LHCN-M2 (cell line): ENCODE results near the gene QRFPR. TPM values are rescaled to one million over a fixed set of nuclear protein-coding genes. Genes with fewer than 3 reads are reported as not detected.
A peak's percentile ranks its signal among the peaks of the same experiment; 100 is the strongest.
"Not testable (repeated sequence)": the region's sequence is repeated elsewhere in the genome, so short reads cannot be mapped to it uniquely, and the experiment has no call there.

ENCODE experiments used
- DNase-seq: peaks from one replicate; pipeline ENCODE4 v3.0.0-alpha.2; 2012; ENCODE audit warnings: low read depth
- total RNA-seq: library from RNA; depleted of rRNA; stranded (reverse); fragments of >200 nt; gene quantifications from 2 replicates; pipeline ENCODE4 v1.2.3, GENCODE V29; 2014

Gene QRFPR
- total RNA-seq, 1 experiment from 2014 or later = not detected

DNA sequence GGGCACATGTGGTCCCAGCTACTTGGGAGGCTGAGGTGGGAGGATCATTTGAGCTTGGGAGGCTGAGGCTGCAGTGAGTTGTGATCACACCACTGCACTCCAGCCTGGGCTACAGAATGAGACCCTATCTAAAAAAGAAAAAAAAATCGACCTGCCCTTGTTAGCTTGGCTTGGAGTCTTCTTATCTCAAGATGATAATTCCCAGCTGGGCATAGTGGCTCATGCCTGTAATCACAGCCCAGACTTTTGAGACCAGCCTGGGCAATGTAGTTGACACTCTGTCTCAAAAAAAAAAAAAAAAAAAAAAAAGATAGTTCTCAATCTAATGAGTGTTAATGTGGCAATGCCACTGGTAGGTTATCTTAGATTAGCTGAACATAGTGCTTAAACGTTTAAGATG is 41.0 kb downstream of the QRFPR start:
- no peak for DNase-seq

DNA sequence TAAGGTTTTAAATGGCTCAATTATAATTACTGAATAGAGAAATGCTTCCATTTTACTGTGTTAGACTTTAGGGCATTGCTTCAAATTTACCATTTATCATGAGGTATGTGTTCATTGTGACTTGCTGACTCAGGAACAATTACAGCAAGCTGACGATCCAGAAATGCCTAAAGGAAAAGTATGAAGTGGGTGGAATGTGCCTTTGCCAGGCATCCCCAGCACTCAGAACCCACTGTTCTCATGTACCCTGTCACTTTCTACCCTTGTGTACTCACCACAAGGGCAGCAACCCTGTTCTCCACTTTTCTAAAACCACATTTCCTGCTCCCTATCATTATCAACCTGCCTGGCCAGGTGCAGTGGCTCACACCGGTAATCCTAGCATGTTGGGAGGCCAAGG is 41.5 kb downstream of the QRFPR start:
- no peak for DNase-seq

DNA sequence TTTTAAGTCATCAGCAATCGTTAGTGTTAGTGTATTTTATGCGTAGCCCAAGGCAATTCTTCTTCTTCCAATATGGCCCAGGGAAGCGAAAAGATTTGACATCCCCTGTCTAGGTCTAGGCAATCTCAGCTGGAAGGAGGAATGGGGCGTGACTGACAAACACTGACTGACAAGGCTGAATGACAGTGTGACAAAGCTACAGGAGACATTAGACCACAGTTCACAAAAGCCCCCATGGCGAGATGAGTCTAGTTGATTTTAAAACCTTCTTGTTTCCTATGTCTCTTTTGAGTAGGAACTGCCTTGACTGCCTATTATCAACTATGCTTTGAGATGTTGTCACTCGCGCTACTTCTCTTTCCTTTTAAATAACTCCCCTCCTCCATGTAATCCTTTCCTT is 42.3 kb downstream of the QRFPR start:
- no peak for DNase-seq

DNA sequence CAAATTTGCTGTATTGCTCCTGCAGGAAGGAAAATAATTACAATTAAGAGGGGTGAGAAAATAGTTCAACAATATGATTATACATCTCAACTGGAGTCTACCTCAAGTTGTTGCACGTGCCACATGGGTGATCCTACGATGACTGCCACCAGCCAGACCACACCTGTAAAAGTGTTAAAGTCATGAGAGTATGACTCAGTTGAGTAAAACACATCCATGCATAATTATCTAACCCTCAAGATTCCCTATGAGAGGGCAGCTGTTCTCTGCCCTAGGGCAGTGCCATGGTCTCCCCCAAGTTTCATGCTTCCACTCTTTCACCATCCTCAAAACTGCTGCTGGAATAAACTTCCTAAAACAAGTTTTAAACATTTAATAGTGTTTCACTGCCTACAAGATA is 44.1 kb downstream of the QRFPR start:
- no peak for DNase-seq

DNA sequence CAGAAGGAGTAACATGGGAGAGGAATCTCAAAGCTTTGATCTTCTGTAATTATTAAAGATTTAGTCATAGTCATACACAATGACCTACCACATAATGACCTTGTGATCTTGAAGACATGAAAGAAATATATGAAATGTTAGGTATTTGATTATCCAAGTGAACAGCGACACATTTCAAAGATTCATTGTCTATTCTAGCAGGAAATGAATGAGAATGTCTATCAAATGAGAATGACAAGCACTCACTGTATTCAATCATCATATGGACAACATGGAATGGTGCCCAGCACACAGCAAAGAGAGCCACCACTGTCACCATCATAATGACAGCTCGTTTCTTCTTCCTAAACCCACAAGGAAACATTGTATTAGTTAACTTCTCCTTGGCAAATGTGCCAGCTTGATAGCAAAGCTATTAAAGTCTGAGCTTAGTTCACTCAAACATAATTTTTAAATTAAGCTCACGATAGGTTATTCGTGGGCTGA is 50.6 kb downstream of the QRFPR start:
- no peak for DNase-seq

DNA sequence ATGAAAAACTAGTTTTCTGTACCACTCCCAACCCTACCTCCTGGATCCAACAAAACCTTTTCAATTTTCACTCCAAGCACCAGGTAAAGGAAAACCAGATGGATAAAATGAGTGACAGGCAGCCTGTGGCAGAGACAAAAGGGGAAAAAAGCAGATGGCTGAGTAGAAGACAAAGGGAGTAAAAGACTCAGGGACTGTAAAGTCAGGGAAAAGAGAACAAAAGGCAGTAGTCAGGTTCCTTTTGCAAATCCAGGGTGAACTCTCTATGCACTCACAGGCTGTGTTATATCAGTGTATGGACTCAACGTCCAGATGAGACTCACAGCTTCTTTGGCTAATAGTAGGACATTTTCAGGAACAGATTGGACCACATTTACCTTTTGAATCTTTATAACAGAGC is 54.2 kb downstream of the QRFPR start:
- no peak for DNase-seq

DNA sequence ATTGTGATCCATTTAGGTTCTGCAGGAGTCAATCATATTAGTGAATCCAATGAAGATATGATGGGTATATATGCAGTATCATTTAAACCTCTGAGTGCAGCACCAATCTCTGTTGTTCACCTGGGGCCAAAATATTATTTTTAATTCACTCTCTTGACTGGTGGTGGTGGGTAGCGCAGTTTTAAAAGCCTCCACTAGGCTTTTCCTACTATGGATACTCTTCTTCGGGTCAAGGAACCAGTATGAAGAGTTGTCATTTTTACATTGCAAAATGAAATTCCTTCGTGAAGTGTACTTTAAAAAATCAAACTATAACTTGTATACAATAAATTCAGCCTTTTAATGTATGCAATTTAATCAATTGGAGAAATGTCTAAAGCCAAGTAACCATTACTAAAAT is 56.5 kb downstream of the QRFPR start:
- no peak for DNase-seq

DNA sequence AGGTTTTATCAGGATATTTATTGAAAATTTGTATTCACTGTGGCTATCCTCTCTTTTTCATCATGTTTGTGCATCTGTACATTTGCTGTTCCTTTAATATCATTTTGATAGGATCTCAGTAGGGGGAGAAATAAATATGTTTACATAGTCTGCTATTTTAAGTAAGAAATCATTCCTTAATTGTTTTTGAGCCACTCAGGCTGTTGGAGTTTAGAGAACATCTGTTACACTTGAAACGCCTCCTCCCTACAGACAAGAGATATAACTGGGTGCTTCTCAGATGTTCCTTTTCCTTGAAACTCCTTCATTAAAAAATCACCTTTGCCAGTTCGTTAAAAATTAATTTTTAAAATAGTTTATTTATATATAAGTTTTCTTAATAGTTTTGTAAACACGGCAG is 59.4 kb downstream of the QRFPR start:
- DNase-seq = no peak

DNA sequence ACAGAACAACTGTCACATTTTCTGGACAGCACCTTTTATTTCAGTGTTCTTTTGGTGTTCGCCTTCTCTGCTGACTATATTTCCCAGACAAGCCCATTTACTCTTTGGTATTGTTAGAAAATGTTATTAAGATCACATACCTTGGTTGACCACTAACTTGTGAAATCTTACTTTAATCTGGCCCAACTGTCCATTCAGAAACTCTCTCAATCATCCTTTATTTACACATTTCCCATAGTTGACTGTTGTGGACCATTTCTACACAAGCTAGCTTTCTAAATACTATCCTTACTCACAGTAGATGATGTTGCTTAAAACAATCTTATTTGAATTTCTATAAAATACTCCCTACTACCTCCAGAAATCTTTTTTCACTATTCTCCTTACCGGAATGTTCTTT is 64.7 kb downstream of the QRFPR start:
- peak; percentile 3 for DNase-seq

DNA sequence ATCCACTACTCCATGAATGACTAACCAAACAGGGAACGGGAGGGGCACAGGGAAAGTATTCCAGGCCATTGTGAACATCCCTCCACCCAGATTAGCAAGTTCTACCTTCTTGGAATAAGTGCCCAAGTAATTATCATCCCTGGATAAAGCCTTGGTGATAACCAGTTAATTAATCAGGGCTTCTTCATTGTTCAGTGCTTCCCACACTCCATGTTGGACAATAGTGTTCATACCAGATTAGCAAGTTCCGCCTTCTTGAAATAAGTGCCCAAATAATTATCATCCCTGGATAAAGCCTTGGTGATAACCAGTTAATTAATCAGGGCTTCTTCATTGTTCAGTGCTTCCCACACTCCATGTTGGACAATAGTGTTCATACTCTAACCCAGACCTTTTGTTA is 67.4 kb downstream of the QRFPR start:
- not testable (repeated sequence) for DNase-seq

DNA sequence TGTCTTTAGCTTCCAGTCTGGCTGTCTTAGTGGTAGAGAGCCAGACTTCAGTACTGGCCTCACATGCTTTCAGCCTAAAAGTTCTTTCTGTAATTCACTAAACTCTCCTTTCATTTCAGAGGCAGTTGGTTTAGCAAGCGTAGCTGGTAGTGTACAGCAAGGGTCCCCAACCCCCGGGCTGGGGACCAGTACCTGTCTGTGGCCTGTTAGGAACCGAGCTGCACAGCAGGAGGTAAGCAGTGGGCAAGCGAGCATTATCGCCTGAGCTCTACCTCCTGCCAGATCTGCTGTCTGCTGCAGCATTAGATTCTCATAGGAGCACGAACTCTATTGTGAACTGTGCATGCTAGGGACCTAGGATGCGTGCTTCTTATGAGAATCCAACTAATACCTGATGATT is 72.0 kb downstream of the QRFPR start:
- DNase-seq = no peak

DNA sequence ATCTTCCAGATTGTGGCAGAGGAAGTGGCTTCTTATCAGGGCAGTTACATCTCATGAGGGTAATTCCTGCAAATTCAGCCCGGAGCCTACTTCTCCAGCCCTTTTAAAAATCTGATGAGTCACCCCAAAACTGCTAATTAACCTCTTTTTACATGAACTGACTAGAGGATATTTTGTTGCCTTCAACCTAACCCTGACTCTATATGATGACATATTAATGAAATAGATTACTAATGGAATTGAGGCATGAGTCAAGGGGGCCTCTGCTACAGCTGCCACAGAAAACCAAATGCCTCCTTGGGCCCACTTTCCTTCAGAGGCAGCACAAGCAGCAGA is 72.5 kb downstream of the QRFPR start:
- DNase-seq = no peak

DNA sequence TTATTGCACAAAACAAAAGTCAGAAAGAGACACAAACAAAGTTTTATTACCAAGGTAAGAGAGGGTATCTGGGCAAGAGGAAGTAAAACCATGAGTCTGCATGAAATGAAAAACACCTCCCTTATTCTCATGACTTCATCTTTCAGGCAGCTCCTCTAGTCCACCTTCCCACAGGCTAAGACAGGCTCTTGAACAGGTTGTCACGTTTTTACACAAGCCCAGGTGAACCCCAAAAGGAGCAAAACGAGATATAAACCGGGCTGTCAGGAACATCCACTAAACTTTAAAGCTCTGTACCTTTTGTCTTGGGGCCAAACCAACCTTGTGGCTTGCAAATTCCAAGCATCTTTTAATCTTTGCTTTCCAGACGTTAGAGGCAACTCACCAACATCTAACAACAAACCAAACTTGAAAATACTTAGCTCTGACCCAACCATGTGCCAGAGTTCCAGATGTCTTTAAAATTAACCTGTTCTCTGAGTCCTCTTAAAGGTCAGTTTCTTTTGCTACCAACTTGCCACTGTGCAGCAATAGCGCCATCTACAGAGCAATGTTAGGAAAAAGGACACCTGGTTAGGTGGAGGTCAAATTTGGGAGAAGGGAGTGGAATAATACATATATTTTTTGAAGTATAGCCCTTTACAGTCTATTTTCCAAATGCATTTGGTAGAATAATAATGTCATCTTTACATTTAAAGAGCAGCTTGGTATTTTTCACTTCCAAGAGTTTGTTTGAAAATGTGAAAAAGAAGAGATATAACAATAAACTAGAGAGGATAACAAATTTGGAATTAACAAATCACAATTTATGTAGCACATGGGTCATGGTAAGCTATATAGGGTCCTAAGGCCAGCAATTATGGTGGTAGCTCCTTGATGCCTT is 73.1 kb downstream of the QRFPR start:
- peak; percentile 34 for DNase-seq

DNA sequence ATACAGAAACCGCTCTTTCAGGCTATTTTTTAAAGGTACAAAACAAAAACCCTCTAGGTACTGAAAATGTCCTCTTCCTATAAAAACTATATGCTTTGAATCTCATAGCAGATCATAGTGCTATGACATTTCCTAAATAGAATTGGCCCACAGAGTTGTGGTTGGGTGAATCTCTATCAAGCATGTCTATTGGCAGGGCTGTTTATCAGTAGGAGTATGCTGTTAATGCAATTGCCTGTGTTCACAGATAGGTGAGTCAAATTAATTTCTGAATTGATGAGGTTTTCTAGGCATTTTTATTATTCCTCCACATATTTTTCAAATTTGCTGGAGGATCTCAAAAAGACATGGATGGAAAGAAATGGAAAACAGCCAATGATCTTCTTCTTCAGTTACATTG is 73.9 kb downstream of the QRFPR start:
- DNase-seq = no peak

DNA sequence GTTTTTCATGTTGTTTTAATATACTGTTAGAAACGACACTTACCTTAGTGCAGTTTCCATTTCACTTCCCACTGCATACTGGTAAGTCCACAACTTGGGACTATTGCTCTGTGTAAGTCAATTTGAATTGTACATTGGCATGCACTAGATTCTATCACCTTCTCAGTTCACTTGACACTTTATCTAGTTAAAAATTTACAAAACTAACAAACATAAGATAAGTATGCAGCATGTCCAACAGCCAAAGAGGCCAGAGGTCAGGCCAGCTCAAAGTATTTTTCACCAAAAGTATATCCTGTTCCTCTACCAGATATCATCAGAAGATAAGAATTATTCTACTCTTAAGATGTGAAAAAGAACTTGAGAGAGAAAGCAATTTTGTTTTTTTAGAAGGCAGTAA is 75.9 kb downstream of the QRFPR start:
- DNase-seq = no peak

DNA sequence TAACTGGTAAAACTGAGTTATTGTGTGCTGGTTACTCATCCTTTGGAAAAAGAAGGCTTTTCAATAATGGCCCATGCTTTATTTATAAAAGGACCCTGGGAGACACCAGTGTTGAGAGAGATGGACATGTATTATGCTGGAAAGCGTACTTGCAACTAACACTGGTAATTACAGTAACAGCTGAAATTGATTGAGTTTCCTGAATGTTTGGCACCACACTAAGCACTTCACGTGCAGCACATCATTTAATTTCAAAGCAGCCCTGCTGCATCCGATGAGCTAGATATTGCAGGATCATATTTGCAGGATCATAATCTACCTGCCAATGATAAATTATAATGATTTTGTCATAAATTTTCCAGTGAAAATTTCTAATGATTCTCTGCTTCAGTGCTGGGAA is 81.5 kb downstream of the QRFPR start:
- no peak for DNase-seq

DNA sequence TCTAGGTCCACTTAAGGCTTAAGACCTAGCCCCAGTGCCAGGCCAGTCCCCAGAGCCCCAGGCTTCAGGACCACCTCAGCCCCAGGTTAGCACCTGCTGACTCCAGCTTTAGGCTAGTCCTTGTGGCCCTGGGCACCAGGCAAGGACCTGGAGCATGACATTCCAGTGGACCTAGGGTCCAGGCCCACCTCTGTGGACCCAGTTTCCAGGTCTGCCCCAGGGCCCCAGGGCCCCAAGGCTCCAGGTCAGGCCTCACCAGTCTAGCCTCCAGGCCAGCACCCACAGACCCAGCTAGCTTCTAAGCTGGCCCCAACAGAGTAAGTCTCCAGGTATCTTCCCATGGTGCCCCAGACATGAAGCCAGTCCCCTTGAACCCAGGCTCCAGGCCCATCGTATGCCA is 97.5 kb downstream of the QRFPR start:
- no peak for DNase-seq

DNA sequence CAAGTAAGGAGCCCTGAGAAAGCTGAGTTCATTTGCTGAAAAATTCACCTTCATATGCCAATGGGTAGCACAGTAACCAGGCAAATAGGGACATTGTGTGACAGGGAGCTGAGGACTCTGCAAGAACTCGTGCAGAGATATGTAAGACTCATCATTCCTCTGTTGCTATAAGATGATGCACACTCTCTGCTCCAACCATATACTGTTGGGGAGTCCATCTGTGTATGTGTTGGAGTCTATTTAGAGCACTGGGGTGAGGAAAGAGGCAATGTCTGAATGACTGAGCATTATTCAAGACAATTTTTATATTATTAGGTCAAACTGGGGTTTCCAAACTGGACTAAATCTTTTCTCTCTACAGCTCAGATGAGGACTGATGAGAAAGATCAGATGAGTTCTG is 100.4 kb downstream of the QRFPR start:
- no peak for DNase-seq

DNA sequence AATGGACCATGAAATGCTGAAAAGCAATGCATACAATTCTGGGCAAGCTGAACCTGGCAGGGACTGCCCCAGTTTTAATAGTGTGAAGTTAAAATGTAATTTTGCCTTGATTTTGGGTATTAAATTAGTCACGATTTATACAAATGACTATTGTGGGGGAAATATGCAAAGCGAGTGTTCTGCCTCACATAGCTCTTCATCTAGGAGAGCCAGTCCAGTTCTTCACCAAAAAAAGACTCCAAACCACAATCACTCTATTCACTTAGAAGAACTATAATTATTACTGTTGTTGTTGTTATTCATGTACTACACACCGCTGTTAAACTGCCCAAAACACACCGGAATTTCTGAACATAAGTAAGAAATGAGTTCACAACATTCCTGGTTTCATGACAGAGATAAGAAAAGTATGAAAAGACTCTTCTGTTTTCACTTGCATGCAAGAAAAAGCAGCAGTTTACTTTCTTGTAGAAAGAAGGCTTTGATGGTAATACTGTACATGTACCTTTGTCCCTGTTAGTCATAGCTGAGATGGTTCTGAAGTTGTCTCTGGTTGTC is 101.9 kb downstream of the QRFPR start:
- DNase-seq = no peak
